Measurements from ENCODE around the gene ANTXR1. TPM values are rescaled to one million over a fixed set of nuclear protein-coding genes. Genes with fewer than 3 reads are reported as not detected.

The ANTXR1 gene
- total and polyA plus RNA-seq, 4 donors, result 45.7 to 65.0 (median 47.7) TPM

GRCh38 chr2:69026691-69027459 lies 13.9 kb downstream of the ANTXR1 start:
- Histone ChIP-seq H3K27ac (ENCODE audit: low read depth, low read length) (no peak overlapping the region), H3K27me3 (ENCODE audit: control insufficient read depth, insufficient read depth, low read length) (no peaks in the 10 kb centered on the region), H3K9me3 (ENCODE audit: control insufficient read depth, insufficient read depth, low read length) (peaks cover 1% of the 10 kb centered on the region), H3K36me3 (ENCODE audit: control insufficient read depth, insufficient read depth, low read length) (no peaks in the 10 kb centered on the region), H3K4me3 (ENCODE audit: low read depth, low read length) (no peak overlapping the region), H3K4me1 (ENCODE audit: control insufficient read depth, insufficient read depth, low read length) (peaks cover 3% of the 10 kb centered on the region)
- DNase-seq (ENCODE audit: low read depth in 4 of 6, low spot score in 6 of 6), result no peak
- 79% methylated on average over 12 of the region's 13 CpGs for WGBS (ENCODE audit: insufficient coverage)

GRCh38 chr2:69030800-69031428 lies 17.9 kb downstream of the ANTXR1 start:
- DNase-seq (ENCODE audit: low read depth in 4 of 6, low spot score in 6 of 6), result peak in 1 of 6 donors; percentile 29
- Histone ChIP-seq H3K4me3 (ENCODE audit: low read depth, low read length) (no peak overlapping the region), H3K9me3 (ENCODE audit: control insufficient read depth, insufficient read depth, low read length) (peaks cover 1% of the 10 kb centered on the region), H3K36me3 (ENCODE audit: control insufficient read depth, insufficient read depth, low read length) (no peaks in the 10 kb centered on the region), H3K27me3 (ENCODE audit: control insufficient read depth, insufficient read depth, low read length) (no peaks in the 10 kb centered on the region), H3K27ac (ENCODE audit: low read depth, low read length) (no peak overlapping the region), H3K4me1 (ENCODE audit: control insufficient read depth, insufficient read depth, low read length) (peaks cover 7% of the 10 kb centered on the region)
- WGBS (ENCODE audit: insufficient coverage), result 44% methylated on average over 3 of the region's 6 CpGs

GRCh38 chr2:69031466-69031865 lies 18.5 kb downstream of the ANTXR1 start:
- Histone ChIP-seq H3K27me3 (ENCODE audit: control insufficient read depth, insufficient read depth, low read length) (no peaks in the 10 kb centered on the region), H3K27ac (ENCODE audit: low read depth, low read length) (peak overlapping the region; percentile 51), H3K4me1 (ENCODE audit: control insufficient read depth, insufficient read depth, low read length) (peaks cover 7% of the 10 kb centered on the region), H3K36me3 (ENCODE audit: control insufficient read depth, insufficient read depth, low read length) (no peaks in the 10 kb centered on the region), H3K9me3 (ENCODE audit: control insufficient read depth, insufficient read depth, low read length) (peaks cover 1% of the 10 kb centered on the region), H3K4me3 (ENCODE audit: low read depth, low read length) (no peak overlapping the region)
- WGBS (ENCODE audit: insufficient coverage), result no CpG with 5 or more reads among the region's 1 CpG
- DNase-seq (ENCODE audit: low read depth in 4 of 6, low spot score in 6 of 6), result no peak

- Histone ChIP-seq H3K4me1 (ENCODE audit: control insufficient read depth, insufficient read depth, low read length) (peaks cover 7% of the 10 kb centered on the region), H3K36me3 (ENCODE audit: control insufficient read depth, insufficient read depth, low read length) (no peaks in the 10 kb centered on the region), H3K27me3 (ENCODE audit: control insufficient read depth, insufficient read depth, low read length) (no peaks in the 10 kb centered on the region), H3K27ac (ENCODE audit: low read depth, low read length) (no peak overlapping the region), H3K9me3 (ENCODE audit: control insufficient read depth, insufficient read depth, low read length) (peaks cover 1% of the 10 kb centered on the region), H3K4me3 (ENCODE audit: low read depth, low read length) (no peak overlapping the region)
- DNase-seq (ENCODE audit: low read depth in 4 of 6, low spot score in 6 of 6), result no peak
- 61% methylated on average over 3 of the region's 6 CpGs for WGBS (ENCODE audit: insufficient coverage)
These were observed 19.4 kb downstream of the ANTXR1 start for GRCh38 chr2:69032336-69032735.

DNA sequence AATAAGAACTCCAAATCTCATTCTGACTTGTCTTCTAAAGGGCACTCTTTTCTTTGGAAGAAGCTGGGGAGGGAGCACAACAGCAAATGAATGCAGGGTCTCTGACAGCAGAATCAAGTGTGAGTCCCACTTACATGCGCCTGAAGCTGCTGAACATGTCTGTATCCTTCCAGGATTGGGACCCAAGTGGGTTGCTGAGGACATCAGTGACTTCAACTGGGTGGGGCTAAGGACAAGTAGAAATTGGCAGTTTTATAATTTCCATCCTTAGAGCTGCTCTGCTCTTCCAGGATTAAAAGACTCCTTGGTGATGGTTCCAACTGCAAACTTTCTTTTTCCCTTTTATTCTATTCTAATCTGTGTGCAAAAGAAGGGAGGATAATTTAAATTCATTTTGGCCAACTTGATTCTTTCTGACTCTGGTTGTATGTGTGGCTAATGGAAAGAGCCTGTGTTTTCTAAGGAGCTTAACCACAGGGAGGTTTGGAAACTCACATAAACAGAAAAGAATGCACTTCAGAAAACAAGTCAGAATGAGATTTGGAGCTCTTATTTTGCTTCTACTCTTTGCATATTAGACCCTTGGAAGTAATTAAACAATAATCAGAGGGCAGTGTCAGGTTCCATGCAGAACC lies 20.6 kb downstream of the ANTXR1 start:
- H3K4me1 ChIP-seq (ENCODE audit: control insufficient read depth, insufficient read depth, low read length), result peaks cover 7% of the 10 kb centered on the region
- no peaks in the 10 kb centered on the region for H3K36me3 ChIP-seq (ENCODE audit: control insufficient read depth, insufficient read depth, low read length)
- H3K27ac ChIP-seq (ENCODE audit: low read depth, low read length), result peak overlapping the region; percentile 1
- no peaks in the 10 kb centered on the region for H3K27me3 ChIP-seq (ENCODE audit: control insufficient read depth, insufficient read depth, low read length)
- 86% methylated on average over 1 of the region's 1 CpG for WGBS (ENCODE audit: insufficient coverage)
- no peak overlapping the region for H3K4me3 ChIP-seq (ENCODE audit: low read depth, low read length)
- DNase-seq (ENCODE audit: low read depth in 4 of 6, low spot score in 6 of 6), result no peak
- H3K9me3 ChIP-seq (ENCODE audit: control insufficient read depth, insufficient read depth, low read length), result no peaks in the 10 kb centered on the region

GRCh38 chr2:69034122-69034521 lies 21.1 kb downstream of the ANTXR1 start:
- no peak overlapping the region for H3K4me3 ChIP-seq (ENCODE audit: low read depth, low read length)
- H3K9me3 ChIP-seq (ENCODE audit: control insufficient read depth, insufficient read depth, low read length), result no peaks in the 10 kb centered on the region
- H3K4me1 ChIP-seq (ENCODE audit: control insufficient read depth, insufficient read depth, low read length), result peaks cover 7% of the 10 kb centered on the region
- no peaks in the 10 kb centered on the region for H3K36me3 ChIP-seq (ENCODE audit: control insufficient read depth, insufficient read depth, low read length)
- H3K27me3 ChIP-seq (ENCODE audit: control insufficient read depth, insufficient read depth, low read length), result no peaks in the 10 kb centered on the region
- DNase-seq (ENCODE audit: low read depth in 4 of 6, low spot score in 6 of 6), result no peak
- no peak overlapping the region for H3K27ac ChIP-seq (ENCODE audit: low read depth, low read length)

DNA sequence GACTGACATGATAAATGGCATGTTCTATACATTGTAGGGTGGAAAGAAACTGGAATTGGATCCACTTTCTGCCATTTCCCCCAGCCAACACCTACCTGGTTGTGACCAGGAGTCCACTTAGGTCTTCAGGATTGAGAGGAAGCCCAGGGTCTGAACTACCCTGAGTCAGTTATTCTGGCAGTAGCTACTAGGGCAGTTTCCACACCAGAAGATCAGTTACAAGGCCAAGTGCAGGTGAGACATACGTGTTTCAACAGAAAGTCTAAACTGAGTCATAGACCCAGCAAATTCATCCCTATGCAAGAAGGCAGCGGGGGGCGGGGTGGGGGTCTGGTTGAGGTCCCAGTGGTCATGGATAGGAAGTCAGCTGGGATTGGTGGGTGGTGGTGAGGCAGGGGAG lies 21.9 kb downstream of the ANTXR1 start:
- DNase-seq (ENCODE audit: low read depth in 4 of 6, low spot score in 6 of 6), result no peak
- WGBS (ENCODE audit: insufficient coverage), result 100% methylated on average over 3 of the region's 3 CpGs
- H3K9me3 ChIP-seq (ENCODE audit: control insufficient read depth, insufficient read depth, low read length), result no peaks in the 10 kb centered on the region
- no peaks in the 10 kb centered on the region for H3K27me3 ChIP-seq (ENCODE audit: control insufficient read depth, insufficient read depth, low read length)
- peaks cover 7% of the 10 kb centered on the region for H3K4me1 ChIP-seq (ENCODE audit: control insufficient read depth, insufficient read depth, low read length)
- H3K27ac ChIP-seq (ENCODE audit: low read depth, low read length), result no peak overlapping the region
- no peaks in the 10 kb centered on the region for H3K36me3 ChIP-seq (ENCODE audit: control insufficient read depth, insufficient read depth, low read length)
- no peak overlapping the region for H3K4me3 ChIP-seq (ENCODE audit: low read depth, low read length)

DNA sequence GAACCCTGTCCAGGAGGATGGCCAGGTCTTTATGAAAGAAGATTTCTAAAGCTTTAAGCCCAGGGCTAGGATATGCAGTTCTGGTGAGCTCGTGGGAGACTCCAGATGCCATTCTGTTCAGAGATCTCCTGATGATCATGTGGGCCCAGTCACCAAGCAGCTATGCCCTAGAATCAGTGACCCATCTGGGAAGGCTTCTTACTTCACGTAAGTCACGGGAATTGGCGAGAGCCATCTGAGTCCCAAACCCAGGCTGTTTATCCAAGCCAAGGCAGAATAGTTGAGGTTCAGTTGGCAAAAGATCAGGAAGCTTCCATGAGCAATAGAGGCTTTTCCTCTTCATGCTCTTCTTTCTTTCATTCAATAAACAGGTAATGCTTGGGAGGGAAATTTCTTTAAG lies 23.9 kb downstream of the ANTXR1 start:
- H3K27me3 ChIP-seq (ENCODE audit: control insufficient read depth, insufficient read depth, low read length), result no peaks in the 10 kb centered on the region
- no peaks in the 10 kb centered on the region for H3K36me3 ChIP-seq (ENCODE audit: control insufficient read depth, insufficient read depth, low read length)
- no peak overlapping the region for H3K27ac ChIP-seq (ENCODE audit: low read depth, low read length)
- H3K4me1 ChIP-seq (ENCODE audit: control insufficient read depth, insufficient read depth, low read length), result peaks cover 4% of the 10 kb centered on the region
- no peak overlapping the region for H3K4me3 ChIP-seq (ENCODE audit: low read depth, low read length)
- no peak for DNase-seq (ENCODE audit: low read depth in 4 of 6, low spot score in 6 of 6)
- H3K9me3 ChIP-seq (ENCODE audit: control insufficient read depth, insufficient read depth, low read length), result no peaks in the 10 kb centered on the region
- WGBS (ENCODE audit: insufficient coverage), result 94% methylated on average over 4 of the region's 4 CpGs

GRCh38 chr2:69041214-69041613 lies 28.2 kb downstream of the ANTXR1 start:
- H3K36me3 ChIP-seq (ENCODE audit: control insufficient read depth, insufficient read depth, low read length), result peaks cover 3% of the 10 kb centered on the region
- no peak for DNase-seq (ENCODE audit: low read depth in 4 of 6, low spot score in 6 of 6)
- WGBS (ENCODE audit: insufficient coverage), result 77% methylated on average over 3 of the region's 4 CpGs

More at GRCh38 chr2:69041214-69041613, 28.2 kb downstream of the ANTXR1 start:
- Histone ChIP-seq H3K9me3 (ENCODE audit: control insufficient read depth, insufficient read depth, low read length) (no peaks in the 10 kb centered on the region), H3K27me3 (ENCODE audit: control insufficient read depth, insufficient read depth, low read length) (no peaks in the 10 kb centered on the region), H3K27ac (ENCODE audit: low read depth, low read length) (no peak overlapping the region), H3K4me1 (ENCODE audit: control insufficient read depth, insufficient read depth, low read length) (no peaks in the 10 kb centered on the region), H3K4me3 (ENCODE audit: low read depth, low read length) (no peak overlapping the region)

Data from spinal cord (tissue), 10 donors.